SW480 (cell line): ENCODE data around the gene IL1RAP.

Experiments used
- DNase-seq: peaks from one replicate; pipeline ENCODE4 v3.0.0-alpha.2; 2016; ENCODE audit warnings: low spot score

IL1RAP gene

DNA sequence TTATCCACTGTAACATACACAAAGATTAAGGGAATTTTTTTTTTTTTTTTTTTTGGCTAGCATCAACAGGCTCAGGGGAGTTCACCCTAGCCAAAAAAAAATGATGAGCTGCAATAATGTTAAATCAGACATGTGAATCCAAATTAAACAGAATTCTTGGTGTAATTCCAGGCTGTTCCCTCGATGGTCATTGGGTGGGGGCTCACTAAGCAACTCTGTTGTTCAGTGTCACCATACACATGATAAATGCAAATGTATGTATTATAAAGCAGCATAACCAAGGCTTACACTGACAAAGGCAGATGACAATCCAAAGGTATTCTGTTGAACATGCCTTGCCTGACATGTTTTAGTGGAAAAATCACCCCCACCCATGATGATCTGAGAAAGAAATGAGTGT lies 29.0 kb downstream of the IL1RAP start:
- DNase-seq: no peak

DNA sequence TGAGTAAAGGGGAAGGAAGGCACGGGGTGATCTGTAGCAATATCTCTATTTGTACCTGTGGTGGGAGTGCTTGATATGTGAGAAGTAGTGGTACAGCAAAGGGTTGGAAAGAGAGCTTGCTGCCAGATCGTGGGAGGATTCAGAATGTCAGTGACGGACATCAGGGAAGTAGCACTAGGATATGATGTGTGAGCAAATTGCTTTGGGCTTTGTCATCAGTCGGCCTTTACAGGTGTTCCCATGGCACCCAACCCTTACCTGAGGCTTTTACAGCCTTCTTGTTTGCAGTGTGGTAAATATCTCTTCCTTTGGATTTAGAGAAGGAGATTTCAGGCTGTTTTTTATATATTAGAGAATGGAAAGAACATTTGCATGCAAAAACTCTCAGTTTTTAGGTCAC lies 29.8 kb downstream of the IL1RAP start:
- DNase-seq: peak; percentile 60

DNA sequence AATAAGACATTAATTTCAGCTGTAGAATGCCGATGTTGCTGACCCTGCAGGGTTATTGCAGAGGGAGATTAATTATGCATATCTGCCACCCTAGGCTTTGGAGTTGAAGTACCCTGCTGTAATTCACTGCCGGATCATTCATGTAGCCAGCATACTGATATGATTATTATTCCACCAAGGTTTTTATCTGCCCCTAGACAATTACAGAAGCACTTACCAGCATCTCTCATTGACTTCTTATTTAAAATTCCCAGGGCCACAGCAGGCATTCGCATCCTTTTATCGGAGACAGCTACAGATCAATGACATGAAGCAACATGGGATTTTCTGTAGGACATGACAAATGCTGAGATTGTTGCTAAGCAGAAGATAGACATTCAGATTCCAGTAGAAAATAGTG lies 31.3 kb downstream of the IL1RAP start:
- no peak for DNase-seq

GRCh38 chr3:190546881-190547510 lies 33.1 kb downstream of the IL1RAP start:
- no peak for DNase-seq

- DNase-seq: no peak
Measured at GRCh38 chr3:190548031-190548656, 34.3 kb downstream of the IL1RAP start.

- DNase-seq: no peak
Measured at GRCh38 chr3:190552021-190552420, 38.1 kb downstream of the IL1RAP start.

DNA sequence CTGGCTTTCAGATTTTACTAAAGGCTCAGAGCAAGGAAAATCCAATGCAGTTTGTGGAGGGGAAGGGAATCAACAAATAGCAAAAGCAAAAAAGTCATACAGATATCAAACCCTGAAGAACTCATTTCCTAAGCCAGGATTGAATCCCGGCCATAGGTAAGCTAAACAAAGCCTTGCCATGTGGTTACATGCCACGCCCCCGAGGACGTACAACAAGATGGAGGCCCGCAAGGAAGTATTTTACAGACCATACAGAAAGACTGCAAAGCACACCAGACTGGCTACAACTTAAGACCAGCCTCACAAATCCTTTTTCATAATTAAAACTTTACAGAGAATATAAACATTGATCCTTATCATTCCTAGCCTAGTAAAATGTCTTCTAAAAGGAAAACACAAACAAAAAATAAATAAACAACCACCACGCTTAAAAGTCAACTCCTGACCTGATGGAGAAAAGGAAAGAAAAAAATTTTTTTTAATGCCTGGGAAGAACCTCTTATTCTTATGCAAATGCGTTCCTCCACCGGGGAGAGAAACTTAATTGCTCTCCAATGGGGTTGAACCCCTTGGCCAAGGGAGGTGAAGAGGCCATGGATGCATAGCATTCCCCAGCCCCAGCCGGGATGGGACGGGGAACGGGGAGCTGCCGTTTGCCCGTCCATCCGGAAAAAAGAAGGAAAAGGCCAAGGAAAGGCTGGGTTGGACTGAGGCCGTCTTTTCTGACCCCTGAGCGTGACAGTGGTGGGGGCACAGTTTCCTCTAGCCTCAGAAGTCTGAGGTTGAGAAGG lies 39.3 kb downstream of the IL1RAP start:
- DNase-seq: no peak

- DNase-seq: no peak
Measured at GRCh38 chr3:190554197-190554596, 40.3 kb downstream of the IL1RAP start.

- no peak for DNase-seq
Measured at GRCh38 chr3:190556351-190556750, 42.5 kb downstream of the IL1RAP start.

DNA sequence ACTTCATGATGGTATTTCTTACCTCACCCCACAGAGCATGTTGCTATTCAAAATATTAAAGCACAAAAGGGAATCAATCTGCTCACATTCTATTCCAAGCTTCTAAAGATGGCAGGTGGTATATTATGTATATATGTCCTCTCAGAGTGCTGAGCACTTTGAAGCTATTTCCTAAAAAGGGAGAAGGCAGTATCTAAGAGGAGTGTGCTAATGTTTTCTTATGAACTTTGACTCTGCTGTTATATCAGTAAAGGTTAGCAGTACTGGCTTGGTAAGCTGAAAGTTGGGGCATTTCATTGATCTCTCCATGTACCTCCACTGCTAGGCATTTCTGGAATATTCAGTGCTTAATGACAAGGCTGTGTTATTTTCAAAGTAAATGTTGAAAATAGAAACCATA lies 43.4 kb downstream of the IL1RAP start:
- no peak for DNase-seq

GRCh38 chr3:190558316-190558715 lies 44.4 kb downstream of the IL1RAP start:
- no peak for DNase-seq

DNA sequence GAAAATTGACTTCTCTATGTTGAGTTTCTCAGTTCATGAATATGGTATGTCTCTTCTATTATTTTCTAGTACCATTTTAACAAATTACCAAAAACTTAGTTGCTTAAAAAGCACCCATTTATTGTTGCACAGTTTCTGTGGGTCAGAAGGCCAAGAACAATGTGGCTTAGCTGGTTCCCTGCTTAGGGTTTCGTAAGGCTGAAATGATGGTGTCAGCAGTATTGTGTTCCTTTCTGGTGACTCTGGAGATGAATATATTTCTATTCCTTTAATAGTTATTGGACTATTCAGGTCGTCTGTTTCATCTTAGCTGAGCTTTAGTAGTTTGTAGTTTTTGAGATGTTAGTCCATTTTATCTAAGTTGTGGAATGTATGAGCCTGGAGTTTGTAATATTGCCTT lies 44.9 kb downstream of the IL1RAP start:
- no peak for DNase-seq

DNA sequence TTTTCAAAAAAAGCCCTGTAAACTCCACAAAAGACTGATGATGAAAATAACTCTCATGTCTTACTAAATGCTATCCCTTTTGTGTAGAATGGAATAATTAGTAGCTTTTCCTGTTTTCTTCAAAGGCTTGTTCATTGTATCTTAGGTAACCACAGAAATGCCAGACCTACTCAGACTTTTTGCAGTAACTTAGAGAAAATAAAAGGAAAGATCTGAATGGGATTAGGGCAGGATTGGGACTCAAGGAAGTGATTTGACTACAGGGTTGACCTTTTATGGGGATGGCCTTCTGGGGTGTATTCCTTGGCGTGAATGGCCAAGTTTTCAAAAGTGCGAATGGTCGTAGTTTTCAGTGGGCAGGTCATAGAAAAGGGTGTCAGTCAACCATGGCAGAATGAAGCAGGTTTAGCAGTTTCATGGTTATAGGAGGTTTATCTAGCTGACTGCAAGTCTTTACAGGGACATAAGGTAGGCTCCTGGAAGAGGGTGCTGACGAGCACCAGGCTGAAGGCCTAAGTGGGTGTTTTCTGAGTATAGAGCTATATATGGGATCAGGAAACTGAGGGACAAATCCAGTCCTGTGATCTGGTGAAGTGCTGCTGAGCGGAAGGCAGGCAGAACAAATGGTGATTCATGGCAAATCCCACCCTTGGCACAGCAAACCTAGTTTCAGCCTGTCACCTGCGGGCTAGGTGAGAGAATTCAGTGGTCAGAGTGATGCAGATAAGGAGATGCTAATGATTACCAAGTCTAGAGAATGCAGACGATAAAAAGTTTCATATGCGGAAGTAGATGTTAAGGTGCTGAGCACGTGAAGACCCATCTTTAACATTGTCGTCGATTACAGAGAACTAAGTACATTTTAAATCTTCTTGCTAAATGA lies 46.4 kb downstream of the IL1RAP start:
- DNase-seq: no peak

- DNase-seq: peak; percentile 32
Measured at GRCh38 chr3:190562866-190563510, 49.1 kb downstream of the IL1RAP start.

- no peak for DNase-seq
Measured at GRCh38 chr3:190564175-190564574, 50.3 kb downstream of the IL1RAP start.

DNA sequence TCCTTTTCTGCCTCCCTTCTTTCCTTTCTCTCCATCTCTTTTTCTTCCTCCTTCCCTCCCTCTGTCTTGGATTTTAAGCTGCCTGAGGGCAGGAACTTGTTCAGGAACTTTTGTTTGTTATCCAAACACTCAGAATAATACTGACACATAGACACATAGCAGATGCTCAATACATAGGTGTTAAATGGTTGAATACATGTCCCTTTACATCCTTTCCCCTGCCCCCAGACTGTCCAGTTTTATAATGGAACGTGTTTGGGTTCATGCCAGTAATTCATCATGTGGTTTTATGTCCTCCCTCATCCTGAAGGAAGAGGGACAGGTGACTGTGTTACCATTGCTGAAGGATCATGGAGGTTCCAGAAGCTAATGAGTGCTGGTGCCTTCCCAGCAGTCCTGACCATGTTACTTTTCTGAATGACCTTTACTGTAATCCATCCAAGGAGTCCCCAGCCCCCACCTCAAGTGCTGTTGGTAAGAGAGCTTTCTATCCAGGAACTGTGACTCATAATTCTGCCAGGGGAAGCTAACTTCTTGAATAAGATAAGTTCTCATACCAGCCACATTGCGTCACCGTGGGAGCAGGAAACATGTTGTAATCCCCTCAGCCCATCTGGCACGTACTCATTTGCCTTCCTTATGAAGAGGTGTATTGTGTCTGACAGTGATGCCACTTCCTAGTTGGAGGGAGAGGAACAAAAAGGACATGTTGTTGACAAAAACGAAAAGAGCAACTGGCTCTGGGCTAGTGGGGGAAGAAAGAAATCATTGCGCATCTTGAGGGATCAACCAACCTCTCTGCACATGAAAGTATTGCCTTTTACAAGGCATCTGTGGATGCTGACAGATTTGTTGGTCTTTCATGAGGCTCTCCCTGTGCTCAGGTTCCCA lies 52.4 kb downstream of the IL1RAP start:
- DNase-seq: peak; percentile 68

DNA sequence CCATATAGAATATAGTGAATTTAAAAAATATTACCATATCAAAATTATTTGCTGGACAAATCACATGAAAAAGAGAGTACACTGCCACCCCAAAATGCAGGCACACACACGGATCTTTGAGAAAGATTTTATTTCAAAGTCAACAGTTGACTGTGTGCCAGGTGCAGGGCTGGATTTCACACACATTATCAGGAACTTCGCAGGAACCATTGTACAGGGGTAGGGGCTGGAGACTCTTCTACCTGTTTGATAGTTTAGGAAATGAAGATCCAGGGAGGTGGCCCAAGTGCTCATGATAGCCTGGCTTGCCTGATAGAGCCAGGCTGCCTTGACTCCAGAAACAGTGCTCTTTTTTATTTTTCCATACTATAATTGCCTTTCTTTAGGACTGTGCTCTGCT lies 54.2 kb downstream of the IL1RAP start:
- DNase-seq: no peak

GRCh38 chr3:190574473-190574872 lies 60.6 kb downstream of the IL1RAP start:
- no peak for DNase-seq

DNA sequence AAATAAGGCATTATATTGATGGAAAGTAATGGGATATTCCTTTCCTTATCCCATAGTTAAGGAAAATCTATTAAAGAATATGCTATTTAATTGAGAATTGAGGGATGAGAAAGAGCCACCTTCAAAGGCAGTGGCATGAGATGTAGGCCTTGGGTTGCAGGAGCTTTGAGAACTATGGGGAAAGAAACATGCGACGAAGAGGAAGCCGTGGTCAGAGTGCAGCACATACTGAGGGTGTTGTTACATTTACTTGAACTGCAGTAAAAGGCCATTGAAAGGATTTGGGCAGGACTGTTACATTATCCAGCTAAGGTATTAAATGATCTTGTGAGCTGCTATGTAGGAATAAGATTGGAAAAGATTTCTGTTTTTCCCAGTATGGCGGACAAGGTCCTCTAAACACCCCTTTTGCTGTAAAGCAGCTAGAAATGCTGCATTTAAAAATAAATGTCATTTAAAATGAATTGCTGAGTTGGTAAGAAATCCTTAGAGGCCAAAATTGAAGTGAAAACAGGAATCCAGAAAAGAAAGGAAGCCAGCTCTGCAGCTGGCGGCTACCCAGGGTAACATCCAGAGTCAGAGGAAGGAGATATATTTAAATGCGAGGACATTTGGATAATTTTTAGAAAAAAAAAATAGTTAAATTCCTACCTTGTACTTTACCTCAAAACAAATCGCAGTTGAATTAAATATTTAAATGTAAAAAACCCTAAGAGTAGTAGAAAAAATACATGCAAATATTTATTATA lies 61.7 kb downstream of the IL1RAP start:
- no peak for DNase-seq

DNA sequence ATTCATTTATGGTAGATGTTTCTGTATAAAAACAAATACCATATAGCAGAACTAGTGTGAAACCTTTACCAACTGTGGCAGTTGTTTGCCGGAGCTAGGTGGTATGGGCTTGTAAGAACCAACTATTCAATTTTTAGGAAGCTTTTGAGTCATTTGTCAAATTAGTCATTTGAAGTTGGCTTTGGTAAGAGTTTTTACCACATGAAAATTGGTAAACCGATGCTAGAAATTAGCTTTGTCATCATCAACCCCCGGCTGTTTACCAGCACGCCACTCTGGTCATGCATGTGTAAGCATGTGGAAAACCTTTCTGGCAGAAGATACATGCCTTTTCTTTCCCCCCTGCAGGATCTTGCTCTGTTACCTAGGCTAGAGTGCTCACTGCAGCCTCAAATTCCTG lies 63.3 kb downstream of the IL1RAP start:
- no peak for DNase-seq
